OCI-LY1 (cell line): Measurements from ENCODE around the gene SEC23IP.

Experiments used
- H2AFZ ChIP-seq: fragments of 200-600 bp; sonication (generic), shearing (Covaris generic); 2 replicates; pipeline ENCODE4 v1.6.0; 2014; ENCODE audit warnings: antibody characterized with exemption, mild to moderate bottlenecking, low read length
- H3F3A ChIP-seq: fragments of 200-600 bp; sonication (generic), shearing (Covaris generic); 2 replicates; pipeline ENCODE4 v1.6.0; 2014; ENCODE audit warnings: mild to moderate bottlenecking, antibody characterized with exemption, low read length, moderate library complexity; ENCODE audit not compliant: insufficient read depth
- H3K27ac ChIP-seq: fragments of 200-600 bp; sonication (generic); 2 replicates; pipeline ENCODE4 v1.5.1; 2014; ENCODE audit warnings: low read length, mixed run types, mild to moderate bottlenecking, low read depth; ENCODE audit not compliant: poor library complexity, severe bottlenecking
- H3K27me3 ChIP-seq: fragments of 200-600 bp; sonication (generic); 2 replicates; pipeline ENCODE4 v1.6.0; 2014; ENCODE audit warnings: antibody characterized with exemption, mild to moderate bottlenecking, low read length, moderate library complexity; ENCODE audit not compliant: insufficient read depth
- H3K36me3 ChIP-seq: fragments of 200-600 bp; sonication (generic); 2 replicates; pipeline ENCODE4 v1.6.1; 2014; ENCODE audit warnings: mild to moderate bottlenecking, antibody characterized with exemption, low read length, moderate library complexity, mixed read lengths; ENCODE audit not compliant: insufficient read depth
- H3K4me1 ChIP-seq: fragments of 200-600 bp; sonication (generic); 2 replicates; pipeline ENCODE4 v1.5.1; 2014; ENCODE audit warnings: mild to moderate bottlenecking, low read length, moderate library complexity; ENCODE audit not compliant: insufficient read depth, severe bottlenecking
- H3K4me2 ChIP-seq: fragments of 200-600 bp; sonication (generic), shearing (Covaris generic); 2 replicates; pipeline ENCODE4 v1.6.1; 2014; ENCODE audit warnings: low read length
- H3K4me3 ChIP-seq: fragments of 200-600 bp; sonication (generic); 2 replicates; pipeline ENCODE4 v1.5.1; 2014; ENCODE audit warnings: low read length, low read depth, mild to moderate bottlenecking, mixed read lengths; ENCODE audit not compliant: poor library complexity, severe bottlenecking
- H3K79me2 ChIP-seq: fragments of 200-600 bp; shearing (Covaris generic); 2 replicates; pipeline ENCODE4 v1.6.1; 2016; ENCODE audit warnings: mixed run types, low read length, mixed read lengths; ENCODE audit not compliant: insufficient read depth
- H3K9ac ChIP-seq: fragments of 200-600 bp; sonication (generic), shearing (Covaris generic); 2 replicates; pipeline ENCODE4 v1.6.1; 2014; ENCODE audit warnings: mild to moderate bottlenecking, low read length, mixed read lengths
- H3K9me2 ChIP-seq: fragments of 200-600 bp; sonication (generic), shearing (Covaris generic); 2 replicates; pipeline ENCODE4 v1.6.1; 2014; ENCODE audit warnings: low read depth, mild to moderate bottlenecking, low read length, mixed read lengths
- H3K9me3 ChIP-seq: fragments of 200-600 bp; shearing (Covaris generic); 2 replicates; pipeline ENCODE4 v1.6.1; 2014; ENCODE audit warnings: low read length, mixed read lengths
- H4K20me1 ChIP-seq: fragments of 200-600 bp; sonication (generic), shearing (Covaris generic); 2 replicates; pipeline ENCODE4 v1.6.0; 2016; ENCODE audit warnings: mild to moderate bottlenecking, low read length; ENCODE audit not compliant: insufficient read depth
- EZH2 ChIP-seq: fragments of 200-600 bp; sonication (generic), shearing (Covaris generic); IDR thresholded peaks from 2 replicates; pipeline ENCODE4 v1.8.0; 2017; ENCODE audit warnings: borderline replicate concordance, mixed run types, mild to moderate bottlenecking, antibody characterized with exemption, low read length, moderate library complexity, mixed read lengths
- TF ChIP-seq, protein P1 (sequence below): fragments of 200-600 bp; sonication (generic), shearing (Covaris generic); IDR thresholded peaks from 2 replicates; pipeline ENCODE4 v1.5.1; 2017; ENCODE audit warnings: mild to moderate bottlenecking, antibody characterized with exemption, low read length, moderate library complexity, mixed read lengths

SEC23IP gene

DNA sequence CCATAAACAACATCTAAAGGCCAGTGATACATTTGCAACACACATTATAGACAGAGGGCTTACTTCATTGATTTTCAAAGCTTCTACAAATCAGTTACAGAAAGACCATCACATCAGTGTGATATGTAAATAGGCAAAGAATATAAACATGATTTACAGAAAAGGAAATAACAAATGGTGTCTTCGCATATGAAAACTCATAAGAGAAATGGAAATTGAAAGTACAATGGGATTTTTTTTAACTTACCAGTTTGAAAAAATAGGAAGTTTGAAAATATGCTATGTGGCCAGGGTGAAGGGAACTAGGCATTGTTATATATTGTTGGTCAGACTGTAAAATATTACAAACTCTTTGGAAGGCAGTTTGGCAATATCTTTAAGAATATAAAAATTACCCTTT, 27.3 kb downstream of the SEC23IP start:
- no peak overlapping the region for H3K4me3 ChIP-seq
- H3F3A ChIP-seq = no peaks in the 10 kb centered on the region
- no peaks in the 10 kb centered on the region for H3K27me3 ChIP-seq
- H3K36me3 ChIP-seq = peaks cover 74% of the 10 kb centered on the region
- no peaks in the 10 kb centered on the region for H3K4me1 ChIP-seq
- no peak overlapping the region for H3K9ac ChIP-seq
- no peaks in the 10 kb centered on the region for H3K79me2 ChIP-seq
- TF ChIP-seq, protein P1, sequence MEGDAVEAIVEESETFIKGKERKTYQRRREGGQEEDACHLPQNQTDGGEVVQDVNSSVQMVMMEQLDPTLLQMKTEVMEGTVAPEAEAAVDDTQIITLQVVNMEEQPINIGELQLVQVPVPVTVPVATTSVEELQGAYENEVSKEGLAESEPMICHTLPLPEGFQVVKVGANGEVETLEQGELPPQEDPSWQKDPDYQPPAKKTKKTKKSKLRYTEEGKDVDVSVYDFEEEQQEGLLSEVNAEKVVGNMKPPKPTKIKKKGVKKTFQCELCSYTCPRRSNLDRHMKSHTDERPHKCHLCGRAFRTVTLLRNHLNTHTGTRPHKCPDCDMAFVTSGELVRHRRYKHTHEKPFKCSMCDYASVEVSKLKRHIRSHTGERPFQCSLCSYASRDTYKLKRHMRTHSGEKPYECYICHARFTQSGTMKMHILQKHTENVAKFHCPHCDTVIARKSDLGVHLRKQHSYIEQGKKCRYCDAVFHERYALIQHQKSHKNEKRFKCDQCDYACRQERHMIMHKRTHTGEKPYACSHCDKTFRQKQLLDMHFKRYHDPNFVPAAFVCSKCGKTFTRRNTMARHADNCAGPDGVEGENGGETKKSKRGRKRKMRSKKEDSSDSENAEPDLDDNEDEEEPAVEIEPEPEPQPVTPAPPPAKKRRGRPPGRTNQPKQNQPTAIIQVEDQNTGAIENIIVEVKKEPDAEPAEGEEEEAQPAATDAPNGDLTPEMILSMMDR = no peak
- TF ChIP-seq EZH2 = no peak
- H2AFZ ChIP-seq = no peak overlapping the region
- no peak overlapping the region for H3K27ac ChIP-seq
- no peak overlapping the region for H3K4me2 ChIP-seq
- H4K20me1 ChIP-seq = no peaks in the 10 kb centered on the region
- no peaks in the 10 kb centered on the region for H3K9me3 ChIP-seq
- no peaks in the 10 kb centered on the region for H3K9me2 ChIP-seq

DNA sequence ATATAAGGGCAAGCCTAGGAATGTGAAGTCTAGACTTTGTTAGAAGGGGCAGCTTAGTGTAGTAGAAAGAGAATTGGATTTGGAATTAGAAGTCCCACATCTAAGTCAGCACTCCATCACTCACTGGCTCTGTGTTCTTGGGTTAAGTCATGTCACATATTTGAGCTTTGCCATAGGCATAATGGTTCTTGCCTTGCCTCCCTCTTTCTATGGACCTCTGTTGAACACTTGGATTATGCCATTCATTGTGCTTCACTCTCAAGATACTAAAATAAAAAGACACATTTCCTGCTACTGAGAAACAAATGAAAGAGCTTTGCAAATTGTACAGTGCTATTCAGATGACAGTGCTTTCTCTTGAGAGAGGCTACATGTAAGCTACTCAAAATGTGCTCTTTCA, 35.9 kb downstream of the SEC23IP start:
- H2AFZ ChIP-seq = no peak overlapping the region
- no peak overlapping the region for H3K4me3 ChIP-seq
- H3K27me3 ChIP-seq = no peaks in the 10 kb centered on the region
- H3K27ac ChIP-seq = no peak overlapping the region
- no peak for TF ChIP-seq EZH2
- TF ChIP-seq, protein P1 = no peak
- H3K36me3 ChIP-seq = peaks cover 83% of the 10 kb centered on the region
- no peaks in the 10 kb centered on the region for H3K9me3 ChIP-seq
- H3K79me2 ChIP-seq = no peaks in the 10 kb centered on the region
- no peaks in the 10 kb centered on the region for H3K4me1 ChIP-seq
- H3K4me2 ChIP-seq = no peak overlapping the region
- no peaks in the 10 kb centered on the region for H3K9me2 ChIP-seq
- H3K9ac ChIP-seq = no peak overlapping the region
- no peaks in the 10 kb centered on the region for H4K20me1 ChIP-seq
- H3F3A ChIP-seq = no peaks in the 10 kb centered on the region

- no peaks in the 10 kb centered on the region for H3K79me2 ChIP-seq
- no peaks in the 10 kb centered on the region for H3K4me1 ChIP-seq
- no peak overlapping the region for H3K4me3 ChIP-seq
- no peaks in the 10 kb centered on the region for H3K9me2 ChIP-seq
- no peaks in the 10 kb centered on the region for H4K20me1 ChIP-seq
- peaks cover 82% of the 10 kb centered on the region for H3K36me3 ChIP-seq
- no peak overlapping the region for H2AFZ ChIP-seq
- H3K9ac ChIP-seq = no peak overlapping the region
- H3F3A ChIP-seq = no peaks in the 10 kb centered on the region
- no peak overlapping the region for H3K27ac ChIP-seq
- no peak for TF ChIP-seq EZH2
- TF ChIP-seq, protein P1 = no peak
- no peak overlapping the region for H3K4me2 ChIP-seq
- H3K27me3 ChIP-seq = no peaks in the 10 kb centered on the region
- H3K9me3 ChIP-seq = no peaks in the 10 kb centered on the region
These were observed 39.3 kb downstream of the SEC23IP start for GRCh38 chr10:119931871-119932270.
